Activated CD8-positive, alpha-beta memory T cell treated with anti-CD3 and anti-CD28 coated beads for 36 hours (primary cell): Measurements from ENCODE around the gene OR6K3. TPM values are rescaled to one million over a fixed set of nuclear protein-coding genes. Genes with fewer than 3 reads are reported as not detected.
"Not testable (repeated sequence)": the region's sequence is repeated elsewhere in the genome, so short reads cannot be mapped to it uniquely, and the experiment has no call there.

Experiments used
- CTCF ChIA-PET: fragments of 350-600 bp; sonication (Branson Sonifier 250); formaldehyde crosslinking; loops from one replicate; lab custom pipeline; 2021; ENCODE audit warnings: antibody characterized with exemption; lab: Charles Lee
- POLR2A ChIA-PET: fragments of 350-600 bp; sonication (Branson Sonifier 250); formaldehyde crosslinking; loops from one replicate; lab custom pipeline; 2021; ENCODE audit warnings: antibody characterized with exemption; lab: Charles Lee
- total RNA-seq, 2 experiments: library from RNA; stranded (reverse); gene quantifications; one replicate each; pipeline ENCODE4 v1.2.3, GENCODE V29; 2021

OR6K3 gene
- total RNA-seq, 2 experiments from 2014 or later, result not detected

- POLR2A ChIA-PET, result no interaction called here
- CTCF ChIA-PET, result no interaction called here
Measured at GRCh38 chr1:158689110-158689509, 31.4 kb downstream of the OR6K3 start.

- CTCF ChIA-PET, POLR2A ChIA-PET: not testable (repeated sequence)
Measured at GRCh38 chr1:158688343-158688742, 32.2 kb downstream of the OR6K3 start.

GRCh38 chr1:158687037-158687436 is 33.5 kb downstream of the OR6K3 start:
- POLR2A ChIA-PET, result no interaction called here
- CTCF ChIA-PET, result interaction anchor here (1.3 kb wide), 1 partner anchor 9 kb away, joined by 3 read pairs; no protein-coding TSS in a partner anchor

GRCh38 chr1:158686111-158687009 is 34.2 kb downstream of the OR6K3 start, which contains the start of gene SPTA1:
TSS of gene SPTA1 (minus strand) at chr1:158686715. CDS start at chr1:158686517, 198 bp downstream.
- POLR2A ChIA-PET, result no interaction called here

GRCh38 chr1:158685085-158685484 is 35.4 kb downstream of the OR6K3 start:
- ChIA-PET CTCF (no interaction called here), POLR2A (no interaction called here)

More at GRCh38 chr1:158686111-158687009, 34.2 kb downstream of the OR6K3 start, which contains the start of gene SPTA1:
- CTCF ChIA-PET, result interaction anchor here (1.3 kb wide), 1 partner anchor 9 kb away, joined by 3 read pairs; no protein-coding TSS in a partner anchor

- ChIA-PET CTCF (no interaction called here), POLR2A (no interaction called here)
Measured at GRCh38 chr1:158681606-158682005, 38.9 kb downstream of the OR6K3 start.

GRCh38 chr1:158679289-158679688 is 41.2 kb downstream of the OR6K3 start:
- ChIA-PET POLR2A (no interaction called here), CTCF (no interaction called here)

- CTCF ChIA-PET, result no interaction called here
- POLR2A ChIA-PET, result no interaction called here
Measured at GRCh38 chr1:158675563-158676323, 44.8 kb downstream of the OR6K3 start.

- ChIA-PET CTCF (no interaction called here), POLR2A (no interaction called here)
Measured at GRCh38 chr1:158674302-158674701, 46.2 kb downstream of the OR6K3 start.

Other genes starting within 250 kb of the OR6K3 start
- not detected for gene OR10R2, start 248.5 kb downstream of the OR6K3 start, total RNA-seq
- gene OR6Y1, start 166.3 kb downstream of the OR6K3 start, total RNA-seq, result not detected
- gene OR6P1, start 150.1 kb downstream of the OR6K3 start, total RNA-seq, result not detected
- gene OR10X1, start 140.8 kb downstream of the OR6K3 start, total RNA-seq, result not detected
- gene OR10Z1, start 115.5 kb downstream of the OR6K3 start, total RNA-seq, result not detected
- not detected for gene SPTA1, start 34.0 kb downstream of the OR6K3 start, total RNA-seq
- gene OR6K2, start 20.1 kb downstream of the OR6K3 start, total RNA-seq, result not detected
- gene OR6K6, start 34.0 kb upstream of the OR6K3 start, total RNA-seq, result not detected
- gene OR6N1, start 51.5 kb upstream of the OR6K3 start, total RNA-seq, result not detected
- not detected for gene OR6N2, start 60.5 kb upstream of the OR6K3 start, total RNA-seq
- not detected for gene MNDA, start 110.6 kb upstream of the OR6K3 start, total RNA-seq
- gene PYHIN1, start 210.8 kb upstream of the OR6K3 start, total RNA-seq, result 10 to 100 TPM; 14.3 to 17.4 TPM